K562 (cell line): ENCODE results near the gene EZH2. TPM values are rescaled to one million over a fixed set of nuclear protein-coding genes. Genes with fewer than 3 reads are reported as not detected.

Experiments used
- CEBPB ChIP-seq: fragments of 450-650 bp; IDR thresholded peaks from 2 replicates; pipeline ENCODE4 v1.6.1; 2016; ENCODE audit warnings: missing genetic modification characterization, missing compliant biosample characterization
- CREB1 ChIP-seq, 2 experiments: sonication (generic) in 1 of 2; formaldehyde crosslinking in 1 of 2; IDR thresholded peaks; 2 replicates each; pipeline versions ENCODE4 v1.6.1 to v1.8.0; 2012 to 2022; ENCODE audit warnings: inconsistent platforms in 1 of 2, mild to moderate bottlenecking in 1 of 2, missing genetic modification reagents in 1 of 2, moderate library complexity in 1 of 2
- DPF2 ChIP-seq: fragments of 450-650 bp; IDR thresholded peaks from 2 replicates; pipeline ENCODE4 v1.6.1; 2016
- ETS1 ChIP-seq: conservative IDR thresholded peaks from 2 replicates; pipeline ENCODE4 v1.6.1; 2011; ENCODE audit warnings: low read depth, mild to moderate bottlenecking, low read length; ENCODE audit not compliant: control insufficient read depth
- FOSL1 ChIP-seq: fragments of 200-800 bp; sonication (Bioruptor generic); conservative IDR thresholded peaks from 2 replicates; pipeline ENCODE4 v1.6.1; 2016; ENCODE audit warnings: missing genetic modification characterization, missing compliant biosample characterization
- HDAC1 ChIP-seq, 2 experiments: fragments of 450-650 bp; IDR thresholded peaks; 2 replicates each; pipeline ENCODE4 v1.6.1; 2016 to 2017; ENCODE audit warnings: inconsistent platforms in 1 of 2, mild to moderate bottlenecking in 1 of 2, moderate library complexity in 1 of 2
- HMGN3 ChIP-seq: IDR thresholded peaks from 2 replicates; pipeline ENCODE4 v1.6.1; 2011; ENCODE audit warnings: borderline replicate concordance, low read depth, mild to moderate bottlenecking, mixed read lengths, low read length; ENCODE audit not compliant: insufficient read length; ENCODE audit errors: extremely low read depth
- MTA1 ChIP-seq: fragments of 450-650 bp; IDR thresholded peaks from 2 replicates; pipeline ENCODE4 v1.6.1; 2017; ENCODE audit warnings: borderline replicate concordance
- MXI1 ChIP-seq: IDR thresholded peaks from 2 replicates; pipeline ENCODE4 v1.6.1; 2011; ENCODE audit warnings: low read depth, mild to moderate bottlenecking, improper control_type of control experiment, low read length
- MYNN ChIP-seq, 2 experiments: sonication (generic); formaldehyde crosslinking in 1 of 2; IDR thresholded peaks; 2 replicates each; pipeline versions ENCODE4 v1.5.0 to v1.6.1; 2016 to 2020; ENCODE audit warnings: antibody characterized with exemption in 1 of 2, missing genetic modification reagents in 1 of 2
- POLR2A ChIP-seq: fragments of 450-650 bp; conservative IDR thresholded peaks from 2 replicates; pipeline ENCODE4 v1.6.1; 2016
- RAD51 ChIP-seq: fragments of 450-650 bp; IDR thresholded peaks from 2 replicates; pipeline ENCODE4 v1.7.1; 2016; ENCODE audit warnings: low read depth, mild to moderate bottlenecking, borderline replicate concordance
- RBFOX2 ChIP-seq: fragments of 200-400 bp; formaldehyde crosslinking; IDR thresholded peaks from 2 replicates; pipeline ENCODE4 v1.6.1; 2017; ENCODE audit warnings: low read depth, mild to moderate bottlenecking, low read length, moderate library complexity
- SOX6 ChIP-seq: fragments of 450-650 bp; IDR thresholded peaks from 2 replicates; pipeline ENCODE4 v1.6.1; 2014; ENCODE audit warnings: mild to moderate bottlenecking
- TCFL5 ChIP-seq: fragments of 250-450 bp; sonication (Bioruptor Pico); conservative IDR thresholded peaks from 2 replicates; pipeline ENCODE4 v1.6.1; 2021; ENCODE audit warnings: mild to moderate bottlenecking, moderate library complexity, matching md5 sums
- TRIM28 ChIP-seq: fragments of 450-650 bp; IDR thresholded peaks from 2 replicates; pipeline ENCODE4 v1.6.1; 2017
- WHSC1 ChIP-seq: IDR thresholded peaks from one replicate; pipeline ENCODE4 v1.6.1; 2012; ENCODE audit warnings: low read length, control low read depth, inconsistent platforms
- YBX1 ChIP-seq: fragments of 450-650 bp; IDR thresholded peaks from 2 replicates; pipeline ENCODE4 v1.7.1; 2016; ENCODE audit warnings: mild to moderate bottlenecking
- ZNF124 ChIP-seq: sonication (generic); formaldehyde crosslinking; IDR thresholded peaks from 2 replicates; pipeline ENCODE4 v1.8.1; 2022; ENCODE audit warnings: missing genetic modification reagents
- ZNF134 ChIP-seq: fragments of 250-450 bp; sonication (Bioruptor Pico); conservative IDR thresholded peaks from 2 replicates; pipeline ENCODE4 v1.4.0; 2020
- ZNF316 ChIP-seq: fragments of 450-650 bp; IDR thresholded peaks from 2 replicates; pipeline ENCODE4 v1.6.1; 2016
- ZNF561 ChIP-seq: fragments of 450-650 bp; formaldehyde crosslinking; conservative IDR thresholded peaks from 2 replicates; pipeline ENCODE4 v1.4.0; 2020; ENCODE audit warnings: mild to moderate bottlenecking, moderate library complexity
- ZNF584 ChIP-seq: fragments of 200-800 bp; sonication (Bioruptor generic); IDR thresholded peaks from 2 replicates; pipeline ENCODE4 v1.6.1; 2016; ENCODE audit warnings: low read depth, mild to moderate bottlenecking, missing genetic modification characterization, missing compliant biosample characterization
- polyA plus RNA-seq, 8 experiments: library from polyadenylated mRNA; depleted of rRNA in 4 of 8; stranded (reverse) in 5 of 8; unstranded in 3 of 8; fragments of >200 nt; fragmentation: Nextera tagmentation in 2 of 8; fragmentation: Illumina TruSeq in 1 of 8; extraction: Ambion mirVana in 2 of 8; extraction: Trizol in 1 of 8; gene quantifications; 2 replicates each; pipeline versions ENCODE4 v1.2.1 to v1.2.3, GENCODE V29; 2011 to 2014; ENCODE audit warnings: inconsistent platforms in 1 of 8, missing spikeins in 1 of 8
- total RNA-seq, 7 experiments: library from RNA; depleted of rRNA in 6 of 7; stranded (reverse); fragments of >200 nt in 6 of 7; fragmentation: Illumina TruSeq in 2 of 7; extraction: Trizol in 2 of 7; gene quantifications; 2 replicates each; pipeline versions ENCODE4 v1.2.1 to v1.2.3, GENCODE V29; 2011 to 2021; ENCODE audit warnings: low replicate concordance in 1 of 7
- TF ChIP-seq, protein P1 (sequence below): fragments of 450-650 bp; conservative IDR thresholded peaks from 2 replicates; pipeline ENCODE4 v1.6.1; 2016; ENCODE audit warnings: missing genetic modification characterization, low read depth, mild to moderate bottlenecking, missing compliant biosample characterization, moderate library complexity
- TF ChIP-seq, protein P2 (sequence below): fragments of 250-450 bp; sonication (Bioruptor Pico); IDR thresholded peaks from 2 replicates; pipeline ENCODE4 v1.8.0; 2021; ENCODE audit warnings: mild to moderate bottlenecking, moderate library complexity
- TF ChIP-seq, protein P3 (sequence below): fragments of 450-650 bp; IDR thresholded peaks from 2 replicates; pipeline ENCODE4 v1.6.1; 2016

EZH2 gene
- total and polyA plus RNA-seq, 9 of the 15 experiments (the other 6 are each of a cell fraction or from before 2014, with no cell fraction given) = 48.7 to 175 (median 98.6) TPM

DNA sequence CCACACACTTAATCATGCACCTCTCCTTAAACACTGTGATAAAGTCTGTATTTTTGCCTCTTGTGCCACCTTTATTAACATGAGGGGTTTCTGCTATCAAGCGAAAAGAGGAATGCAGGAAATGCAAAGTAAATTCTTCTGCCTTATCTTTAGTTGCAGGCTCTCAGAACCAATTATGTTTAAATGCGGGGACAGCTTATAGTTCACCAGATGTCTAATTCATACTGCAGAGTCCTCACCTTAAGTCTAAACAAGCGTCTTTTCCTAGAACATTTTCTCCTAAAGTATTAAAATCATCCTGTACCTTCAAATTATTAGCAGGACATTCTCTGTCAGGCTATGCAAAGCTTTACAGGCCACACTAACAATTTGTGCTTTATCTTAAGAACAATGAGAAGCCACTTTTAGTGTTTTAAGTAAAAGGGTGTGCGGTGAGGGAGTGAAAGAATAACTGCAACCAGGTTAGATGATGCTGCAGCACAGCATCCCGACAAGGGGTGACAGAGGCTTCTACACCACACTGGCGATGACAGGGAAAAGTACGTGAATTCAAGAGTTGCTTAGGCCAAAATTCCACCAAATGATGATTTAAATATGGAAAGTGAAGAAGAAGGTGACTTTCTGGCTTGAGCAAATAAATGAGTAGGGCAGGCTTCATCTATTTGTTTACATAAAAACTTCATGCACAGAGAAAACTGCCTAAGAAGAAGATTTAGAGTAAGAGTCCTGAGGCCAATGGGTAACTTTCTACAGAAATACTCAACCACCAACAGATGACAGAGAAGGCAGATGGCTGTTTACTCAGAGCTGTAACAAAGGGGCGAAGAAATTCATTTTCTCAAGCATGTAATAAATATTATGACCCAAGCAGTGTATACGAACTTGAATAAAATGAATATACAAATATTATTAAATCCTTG lies 36.0 kb downstream of the EZH2 start (continued):
- TF ChIP-seq, protein P1, sequence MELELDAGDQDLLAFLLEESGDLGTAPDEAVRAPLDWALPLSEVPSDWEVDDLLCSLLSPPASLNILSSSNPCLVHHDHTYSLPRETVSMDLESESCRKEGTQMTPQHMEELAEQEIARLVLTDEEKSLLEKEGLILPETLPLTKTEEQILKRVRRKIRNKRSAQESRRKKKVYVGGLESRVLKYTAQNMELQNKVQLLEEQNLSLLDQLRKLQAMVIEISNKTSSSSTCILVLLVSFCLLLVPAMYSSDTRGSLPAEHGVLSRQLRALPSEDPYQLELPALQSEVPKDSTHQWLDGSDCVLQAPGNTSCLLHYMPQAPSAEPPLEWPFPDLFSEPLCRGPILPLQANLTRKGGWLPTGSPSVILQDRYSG (tag) = no peak
- TF ChIP-seq RAD51 (no peak; the same call in 1 of the 2 replicates), FOSL1 (tag) (no peak), HMGN3 (no peak), POLR2A (no peak), MYNN (IDR thresholded peaks at IDR 0.05) (no peak), MYNN (CRISPR knock-in tag; IDR thresholded peaks at IDR 0.05) (no peak), ZNF316 (no peak), SOX6 (peak; percentile 76), TRIM28 (no peak), YBX1 (no peak), WHSC1 (no peak), ZNF124 (CRISPR knock-in tag) (no peak), CEBPB (tag) (no peak), RBFOX2 (no peak), DPF2 (peak; percentile 94), ZNF584 (no peak), MXI1 (no peak; the same call in 1 of the 2 replicates), MTA1 (no peak), HDAC1 (IDR thresholded peaks at IDR 0.05) (peak; percentile 20 to 53; a peak in 1 of 4 replicates), TCFL5 (CRISPR knock-in tag) (no peak), ETS1 (no peak), ZNF134 (no peak), ZNF561 (CRISPR knock-in tag) (no peak), CREB1 (IDR thresholded peaks at IDR 0.05) (peak; percentile 57; the same call in 1 of the 2 replicates), CREB1 (CRISPR knock-in tag; IDR thresholded peaks at IDR 0.05) (no peak)
- TF ChIP-seq, protein P2, sequence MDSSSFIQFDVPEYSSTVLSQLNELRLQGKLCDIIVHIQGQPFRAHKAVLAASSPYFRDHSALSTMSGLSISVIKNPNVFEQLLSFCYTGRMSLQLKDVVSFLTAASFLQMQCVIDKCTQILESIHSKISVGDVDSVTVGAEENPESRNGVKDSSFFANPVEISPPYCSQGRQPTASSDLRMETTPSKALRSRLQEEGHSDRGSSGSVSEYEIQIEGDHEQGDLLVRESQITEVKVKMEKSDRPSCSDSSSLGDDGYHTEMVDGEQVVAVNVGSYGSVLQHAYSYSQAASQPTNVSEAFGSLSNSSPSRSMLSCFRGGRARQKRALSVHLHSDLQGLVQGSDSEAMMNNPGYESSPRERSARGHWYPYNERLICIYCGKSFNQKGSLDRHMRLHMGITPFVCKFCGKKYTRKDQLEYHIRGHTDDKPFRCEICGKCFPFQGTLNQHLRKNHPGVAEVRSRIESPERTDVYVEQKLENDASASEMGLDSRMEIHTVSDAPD = no peak
- TF ChIP-seq, protein P3, sequence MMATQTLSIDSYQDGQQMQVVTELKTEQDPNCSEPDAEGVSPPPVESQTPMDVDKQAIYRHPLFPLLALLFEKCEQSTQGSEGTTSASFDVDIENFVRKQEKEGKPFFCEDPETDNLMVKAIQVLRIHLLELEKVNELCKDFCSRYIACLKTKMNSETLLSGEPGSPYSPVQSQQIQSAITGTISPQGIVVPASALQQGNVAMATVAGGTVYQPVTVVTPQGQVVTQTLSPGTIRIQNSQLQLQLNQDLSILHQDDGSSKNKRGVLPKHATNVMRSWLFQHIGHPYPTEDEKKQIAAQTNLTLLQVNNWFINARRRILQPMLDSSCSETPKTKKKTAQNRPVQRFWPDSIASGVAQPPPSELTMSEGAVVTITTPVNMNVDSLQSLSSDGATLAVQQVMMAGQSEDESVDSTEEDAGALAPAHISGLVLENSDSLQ = no peak
